Measurements from ENCODE around the gene GRIP1.

Gene GRIP1

DNA sequence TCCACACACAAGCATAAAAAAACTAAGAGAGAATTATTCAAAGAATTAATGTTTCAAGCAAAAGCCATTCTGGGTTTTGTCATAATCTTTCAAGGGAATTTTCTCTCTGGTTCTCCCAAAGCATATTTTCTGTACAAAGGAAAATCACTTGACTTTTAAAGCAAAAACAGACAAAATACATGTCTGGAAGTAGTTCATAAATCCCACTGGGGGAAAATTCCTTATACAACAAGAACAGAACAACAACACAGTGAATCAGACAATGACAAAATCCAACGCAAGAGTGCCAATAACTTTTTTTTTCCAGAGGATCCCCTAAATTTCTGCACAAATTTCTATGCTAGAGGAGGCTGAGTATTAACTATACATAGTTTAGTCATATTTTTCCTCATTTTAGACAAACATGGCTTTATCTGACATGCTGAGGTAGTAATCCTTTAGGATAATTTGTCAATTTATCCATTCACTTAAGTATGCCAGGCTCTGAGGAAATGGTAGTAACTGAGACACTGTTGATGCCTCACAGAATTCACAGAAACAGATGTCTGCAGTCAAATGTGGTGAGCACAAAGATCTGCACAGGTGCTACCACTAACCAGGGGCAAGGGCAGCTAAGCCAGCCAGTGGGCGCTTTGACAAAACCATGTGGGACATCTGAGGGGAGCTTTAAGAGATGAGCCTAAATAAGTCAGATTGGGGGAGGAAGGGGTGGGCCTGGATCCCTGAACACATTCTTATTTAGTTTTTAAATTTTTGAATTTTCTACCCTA lies 38.0 kb downstream of the GRIP1 start:
- no peak overlapping the region for H3K27ac ChIP-seq
- TF ChIP-seq, protein P1, sequence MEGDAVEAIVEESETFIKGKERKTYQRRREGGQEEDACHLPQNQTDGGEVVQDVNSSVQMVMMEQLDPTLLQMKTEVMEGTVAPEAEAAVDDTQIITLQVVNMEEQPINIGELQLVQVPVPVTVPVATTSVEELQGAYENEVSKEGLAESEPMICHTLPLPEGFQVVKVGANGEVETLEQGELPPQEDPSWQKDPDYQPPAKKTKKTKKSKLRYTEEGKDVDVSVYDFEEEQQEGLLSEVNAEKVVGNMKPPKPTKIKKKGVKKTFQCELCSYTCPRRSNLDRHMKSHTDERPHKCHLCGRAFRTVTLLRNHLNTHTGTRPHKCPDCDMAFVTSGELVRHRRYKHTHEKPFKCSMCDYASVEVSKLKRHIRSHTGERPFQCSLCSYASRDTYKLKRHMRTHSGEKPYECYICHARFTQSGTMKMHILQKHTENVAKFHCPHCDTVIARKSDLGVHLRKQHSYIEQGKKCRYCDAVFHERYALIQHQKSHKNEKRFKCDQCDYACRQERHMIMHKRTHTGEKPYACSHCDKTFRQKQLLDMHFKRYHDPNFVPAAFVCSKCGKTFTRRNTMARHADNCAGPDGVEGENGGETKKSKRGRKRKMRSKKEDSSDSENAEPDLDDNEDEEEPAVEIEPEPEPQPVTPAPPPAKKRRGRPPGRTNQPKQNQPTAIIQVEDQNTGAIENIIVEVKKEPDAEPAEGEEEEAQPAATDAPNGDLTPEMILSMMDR (conservative IDR thresholded peaks at IDR 0.05) = no peak

DNA sequence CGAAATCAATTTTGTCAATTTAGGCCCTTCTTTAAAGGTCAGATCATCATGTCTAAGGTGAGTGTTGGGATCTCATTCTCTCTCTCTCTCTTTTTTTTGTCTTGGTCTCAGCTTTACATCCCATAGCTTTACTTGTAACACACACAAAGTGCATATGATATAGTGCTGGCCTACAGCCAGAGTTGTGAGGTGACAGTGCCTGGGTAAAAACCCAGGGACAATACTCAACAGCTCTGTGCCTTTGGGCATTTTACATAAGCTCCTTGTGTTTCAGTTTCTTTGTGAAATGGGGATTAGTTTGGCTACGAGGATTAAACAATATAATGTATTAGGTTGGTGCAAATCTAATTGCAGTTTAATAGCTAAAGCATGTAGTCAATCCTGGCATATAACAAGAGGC lies 40.2 kb downstream of the GRIP1 start:
- TF ChIP-seq, protein P1 (conservative IDR thresholded peaks at IDR 0.05) = no peak
- H3K27ac ChIP-seq = no peak overlapping the region

DNA sequence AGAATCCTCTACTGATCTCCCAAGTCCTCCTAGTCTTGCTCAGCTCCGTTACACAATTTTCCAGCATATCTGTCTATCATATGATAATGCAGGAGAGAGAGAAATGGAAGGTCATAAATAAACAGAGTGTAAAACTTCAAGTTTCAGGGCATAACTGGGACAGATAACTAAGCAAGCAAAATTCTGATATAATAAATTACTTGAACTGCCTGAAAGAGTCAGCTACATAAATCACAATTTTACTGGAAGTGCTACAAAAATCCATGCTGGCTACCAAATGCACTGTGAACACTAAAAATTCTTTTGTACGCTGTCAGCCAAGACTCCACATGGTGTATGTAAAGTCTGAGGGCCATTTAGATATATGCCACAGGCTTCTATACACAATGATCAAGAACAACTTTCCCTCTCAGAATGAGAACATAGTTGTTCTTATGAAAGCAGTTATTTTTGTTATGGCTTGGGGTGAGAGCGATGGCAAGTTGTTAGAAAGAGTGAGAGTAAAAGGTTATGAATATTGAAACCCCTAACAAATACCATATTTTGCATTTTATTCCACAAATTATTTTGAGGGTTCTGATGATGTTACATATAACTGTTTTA lies 41.1 kb downstream of the GRIP1 start:
- TF ChIP-seq, protein P1 (conservative IDR thresholded peaks at IDR 0.05) = no peak
- no peak overlapping the region for H3K27ac ChIP-seq

DNA sequence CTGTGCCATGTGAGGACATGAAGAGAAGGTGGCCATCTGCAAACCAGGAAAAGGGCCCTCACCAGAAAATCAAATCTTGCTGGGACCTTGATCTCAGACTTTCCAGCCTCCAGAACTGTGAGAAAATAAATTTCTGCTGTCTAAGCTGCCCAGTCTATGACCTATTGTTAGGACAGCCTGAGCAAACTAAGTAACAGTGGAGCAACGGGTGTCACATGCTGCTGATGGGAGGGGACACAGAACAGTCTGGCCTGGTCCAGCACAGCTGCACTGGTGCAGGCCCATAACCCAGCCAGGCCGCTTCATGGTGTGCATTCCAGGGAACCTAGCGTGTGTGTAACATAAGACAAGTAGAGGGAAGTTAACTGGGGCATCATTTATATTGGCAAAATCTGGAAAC lies 42.1 kb downstream of the GRIP1 start:
- no peak overlapping the region for H3K27ac ChIP-seq
- TF ChIP-seq, protein P1 (conservative IDR thresholded peaks at IDR 0.05) = no peak

DNA sequence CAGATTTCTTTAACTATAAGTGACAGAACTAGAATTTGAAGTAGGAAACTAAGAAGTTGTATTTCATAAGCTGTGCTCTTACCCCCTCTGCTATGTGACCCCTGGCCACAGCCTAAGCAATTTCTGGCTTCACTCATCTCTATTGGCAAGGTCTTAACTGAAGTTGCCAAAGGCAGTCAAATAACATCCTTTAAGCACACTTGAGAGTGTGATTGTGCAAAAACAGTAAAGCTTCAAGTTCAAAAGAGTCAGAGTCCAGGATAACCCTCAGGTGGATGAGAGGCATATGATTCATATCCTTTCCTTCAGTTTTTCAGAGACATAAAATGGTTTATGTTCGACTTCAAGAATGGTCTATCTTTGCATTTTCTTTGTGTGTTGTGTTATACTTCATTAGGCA lies 45.2 kb downstream of the GRIP1 start:
- no peak overlapping the region for H3K27ac ChIP-seq
- TF ChIP-seq, protein P1 (conservative IDR thresholded peaks at IDR 0.05) = no peak

DNA sequence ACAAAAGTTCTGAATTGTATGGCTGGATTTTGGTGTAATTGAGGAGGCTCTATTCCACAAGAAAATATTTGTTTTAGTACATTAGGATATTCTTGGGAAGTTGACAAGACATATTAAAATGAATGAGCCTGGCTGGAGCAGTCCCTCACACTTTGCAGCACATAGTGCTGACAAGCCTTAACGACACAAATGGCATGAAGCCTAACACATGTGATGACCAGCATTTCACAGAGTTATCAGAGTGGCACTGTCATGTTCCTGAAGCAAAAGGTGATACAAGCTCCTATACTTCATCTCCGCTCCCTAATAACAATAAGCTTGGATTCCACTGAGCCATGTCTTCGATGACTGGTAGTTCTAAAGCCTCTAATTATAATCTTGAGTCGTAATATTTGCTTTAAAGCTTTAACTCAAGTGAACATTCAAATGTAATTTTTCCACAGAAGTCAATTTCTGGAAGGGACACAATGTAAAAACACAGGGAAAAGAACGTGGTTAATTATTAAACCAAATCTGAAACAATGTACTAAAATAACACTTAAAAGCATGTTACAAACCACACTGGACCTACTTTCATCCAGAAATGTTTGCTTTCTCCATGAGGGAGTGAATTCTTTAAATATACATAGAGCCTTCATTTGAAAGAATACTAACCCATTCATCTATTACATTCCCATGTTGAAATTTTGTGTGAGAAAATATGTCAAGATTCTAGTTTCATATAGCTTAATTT lies 49.6 kb downstream of the GRIP1 start:
- H3K27ac ChIP-seq = peak overlapping the region; percentile 57
- TF ChIP-seq, protein P1 (conservative IDR thresholded peaks at IDR 0.05) = no peak

DNA sequence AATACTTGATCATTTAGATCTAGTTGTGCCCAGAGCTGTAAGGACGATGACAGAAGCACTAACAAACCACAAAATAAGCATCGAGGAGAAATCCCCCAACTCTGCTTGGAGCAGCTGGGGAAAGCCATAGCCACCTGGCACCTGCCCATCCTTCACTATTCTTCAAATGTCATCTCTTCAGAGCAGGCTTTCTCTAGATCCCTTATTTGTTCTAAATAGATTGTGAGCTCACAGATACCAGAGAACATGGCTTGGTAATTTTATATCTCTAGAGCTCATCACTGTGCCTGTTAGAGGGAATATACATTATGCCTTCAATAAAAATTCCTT lies 50.9 kb downstream of the GRIP1 start:
- H3K27ac ChIP-seq = peak overlapping the region; percentile 57
- TF ChIP-seq, protein P1 (conservative IDR thresholded peaks at IDR 0.05) = no peak

Data from VCaP (cell line).